GM21529 (cell line): Measurements from ENCODE around the gene MARK1.
"Not testable (repeated sequence)": the region's sequence is repeated elsewhere in the genome, so short reads cannot be mapped to it uniquely, and the experiment has no call there.

Source experiments
- ATAC-seq: cut with Tn5 transposase; IDR thresholded peaks from one replicate; pipeline ENCODE4 v1.9.1; 2021; ENCODE audit not compliant: unreplicated experiment

MARK1 gene

GRCh38 chr1:220605651-220606050, 77.7 kb downstream of the MARK1 start:
- ATAC-seq, result not testable (repeated sequence)

GRCh38 chr1:220611100-220611499, 83.2 kb downstream of the MARK1 start:
- not testable (repeated sequence) for ATAC-seq

- no peak for ATAC-seq
Observed at GRCh38 chr1:220616836-220617235, 88.9 kb downstream of the MARK1 start.

GRCh38 chr1:220628431-220628830, 100.5 kb downstream of the MARK1 start:
- no peak for ATAC-seq

- no peak for ATAC-seq
Observed at GRCh38 chr1:220631238-220631815, 103.4 kb downstream of the MARK1 start.

- ATAC-seq, result no peak
Observed at GRCh38 chr1:220637759-220638158, 109.8 kb downstream of the MARK1 start.

GRCh38 chr1:220642285-220642684, 114.3 kb downstream of the MARK1 start:
- ATAC-seq, result no peak

GRCh38 chr1:220652995-220653394, 125.1 kb downstream of the MARK1 start:
- no peak for ATAC-seq

GRCh38 chr1:220655509-220655908, 127.6 kb downstream of the MARK1 start:
- peak; percentile 98 for ATAC-seq

- peak; percentile 28 for ATAC-seq
Observed at GRCh38 chr1:220655961-220656740, 128.2 kb downstream of the MARK1 start.

GRCh38 chr1:220666349-220666748, 138.4 kb downstream of the MARK1 start:
- no peak for ATAC-seq

- ATAC-seq, result no peak
Observed at GRCh38 chr1:220669005-220669404, 141.1 kb downstream of the MARK1 start.

GRCh38 chr1:220670365-220670764, 142.4 kb downstream of the MARK1 start:
- no peak for ATAC-seq

GRCh38 chr1:220673921-220674320, 146.0 kb downstream of the MARK1 start:
- no peak for ATAC-seq

GRCh38 chr1:220677251-220677650, 149.3 kb downstream of the MARK1 start:
- ATAC-seq, result no peak

- ATAC-seq, result peak; percentile 97
Observed at GRCh38 chr1:220680085-220680687, 152.2 kb downstream of the MARK1 start.

GRCh38 chr1:220681220-220681880, 153.4 kb downstream of the MARK1 start:
- ATAC-seq, result no peak

- ATAC-seq, result no peak
Observed at GRCh38 chr1:220682901-220683576, 155.1 kb downstream of the MARK1 start.

GRCh38 chr1:220683716-220684115, 155.8 kb downstream of the MARK1 start:
- not testable (repeated sequence) for ATAC-seq

GRCh38 chr1:220684890-220685289, 157.0 kb downstream of the MARK1 start:
- no peak for ATAC-seq

- no peak for ATAC-seq
Observed at GRCh38 chr1:220685879-220686278, 157.9 kb downstream of the MARK1 start.
